OCI-LY3 (cell line): ENCODE measurements around the gene MAP3K19.

Experiments used
- EZH2phosphoT487 ChIP-seq: fragments of 200-600 bp; shearing (Covaris generic); IDR thresholded peaks from 2 replicates; pipeline ENCODE4 v1.6.1; 2018; ENCODE audit warnings: antibody characterized with exemption, mixed run types, low read depth
- TF ChIP-seq, protein P1 (sequence below): fragments of 200-600, 300-600 bp; sonication (generic); IDR thresholded peaks from 2 replicates; pipeline ENCODE4 v1.5.1; 2014; ENCODE audit warnings: antibody characterized with exemption, low read length, low read depth

- TF ChIP-seq, protein P1, sequence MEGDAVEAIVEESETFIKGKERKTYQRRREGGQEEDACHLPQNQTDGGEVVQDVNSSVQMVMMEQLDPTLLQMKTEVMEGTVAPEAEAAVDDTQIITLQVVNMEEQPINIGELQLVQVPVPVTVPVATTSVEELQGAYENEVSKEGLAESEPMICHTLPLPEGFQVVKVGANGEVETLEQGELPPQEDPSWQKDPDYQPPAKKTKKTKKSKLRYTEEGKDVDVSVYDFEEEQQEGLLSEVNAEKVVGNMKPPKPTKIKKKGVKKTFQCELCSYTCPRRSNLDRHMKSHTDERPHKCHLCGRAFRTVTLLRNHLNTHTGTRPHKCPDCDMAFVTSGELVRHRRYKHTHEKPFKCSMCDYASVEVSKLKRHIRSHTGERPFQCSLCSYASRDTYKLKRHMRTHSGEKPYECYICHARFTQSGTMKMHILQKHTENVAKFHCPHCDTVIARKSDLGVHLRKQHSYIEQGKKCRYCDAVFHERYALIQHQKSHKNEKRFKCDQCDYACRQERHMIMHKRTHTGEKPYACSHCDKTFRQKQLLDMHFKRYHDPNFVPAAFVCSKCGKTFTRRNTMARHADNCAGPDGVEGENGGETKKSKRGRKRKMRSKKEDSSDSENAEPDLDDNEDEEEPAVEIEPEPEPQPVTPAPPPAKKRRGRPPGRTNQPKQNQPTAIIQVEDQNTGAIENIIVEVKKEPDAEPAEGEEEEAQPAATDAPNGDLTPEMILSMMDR = no peak
- no peak for TF ChIP-seq EZH2phosphoT487
These were observed 114.3 kb downstream of the MAP3K19 start for GRCh38 chr2:134932864-134933526.
